Fibroblast of skin of right biceps (primary cell): ENCODE data around the gene SULT1B1.

Experiments used
- DNase-seq: peaks from one replicate; pipeline ENCODE4 v3.0.0-alpha.2; 2013

SULT1B1 gene

DNA sequence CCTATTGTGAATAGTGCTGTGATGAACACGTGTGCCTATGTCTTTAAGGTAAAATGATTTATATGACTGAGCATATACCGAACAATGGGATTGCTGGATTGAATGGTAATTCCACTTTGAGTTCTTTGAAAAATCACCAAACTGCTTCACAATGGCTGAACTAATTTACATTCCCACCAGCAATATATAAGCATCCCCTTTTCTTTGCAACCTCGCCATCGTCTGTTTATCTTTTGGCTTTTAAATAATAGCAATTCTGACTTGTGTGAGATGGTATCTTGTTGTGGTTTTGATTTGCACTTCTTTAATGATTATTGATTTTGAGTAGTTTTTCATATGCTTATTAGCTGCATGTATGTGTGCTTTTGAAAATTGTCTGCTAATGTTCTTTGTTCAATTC is 75.6 kb downstream of the SULT1B1 start:
- DNase-seq: no peak
